H9 (cell line): Measurements from ENCODE around the gene ZNF132. TPM values are rescaled to one million over a fixed set of nuclear protein-coding genes. Genes with fewer than 3 reads are reported as not detected.

ENCODE experiments used
- DNase-seq: peaks from one replicate; pipeline ENCODE4 v3.0.0-alpha.2; 2017
- H2AFZ ChIP-seq: one replicate; pipeline ENCODE4 v1.6.1; 2013; ENCODE audit warnings: mild to moderate bottlenecking, low read length, control low read depth, moderate library complexity
- H2AK5ac ChIP-seq: 2 replicates; pipeline ENCODE4 v1.6.1; 2013; ENCODE audit warnings: low read length, control low read depth, mixed read lengths; ENCODE audit not compliant: insufficient read length
- H2BK120ac ChIP-seq: one replicate; pipeline ENCODE4 v1.6.1; 2013; ENCODE audit warnings: low read depth, mild to moderate bottlenecking, low read length, control low read depth, inconsistent platforms; ENCODE audit not compliant: poor library complexity, severe bottlenecking
- H2BK12ac ChIP-seq: 2 replicates; pipeline ENCODE4 v1.6.1; 2013; ENCODE audit warnings: low read length, control low read depth, mixed read lengths, low read depth; ENCODE audit not compliant: insufficient read length
- H2BK15ac ChIP-seq: 2 replicates; pipeline ENCODE4 v1.6.1; 2013; ENCODE audit warnings: low read depth, low read length, control low read depth
- H2BK20ac ChIP-seq: one replicate; pipeline ENCODE4 v1.6.1; 2013; ENCODE audit warnings: low read depth, mild to moderate bottlenecking, low read length, control low read depth, inconsistent platforms; ENCODE audit not compliant: poor library complexity, severe bottlenecking
- H2BK5ac ChIP-seq: 2 replicates; pipeline ENCODE4 v1.6.1; 2013; ENCODE audit warnings: low read length, control low read depth, mixed read lengths; ENCODE audit not compliant: insufficient read length
- H3K14ac ChIP-seq: 2 replicates; pipeline ENCODE4 v1.6.1; 2013; ENCODE audit warnings: low read length, control low read depth; ENCODE audit not compliant: insufficient read depth
- H3K18ac ChIP-seq: 2 replicates; pipeline ENCODE4 v1.6.1; 2013; ENCODE audit warnings: low read depth, mild to moderate bottlenecking, mixed read lengths, low read length, control low read depth; ENCODE audit not compliant: insufficient read length
- H3K23ac ChIP-seq: 2 replicates; pipeline ENCODE4 v1.6.1; 2013; ENCODE audit warnings: low read length, control low read depth, mixed read lengths, low read depth; ENCODE audit not compliant: insufficient read length
- H3K23me2 ChIP-seq: 2 replicates; pipeline ENCODE4 v1.6.1; 2013; ENCODE audit warnings: low read depth, mild to moderate bottlenecking, mixed read lengths, low read length, control low read depth; ENCODE audit not compliant: insufficient read length, poor library complexity, severe bottlenecking
- H3K27ac ChIP-seq: 2 replicates; pipeline ENCODE4 v1.5.1; 2013; ENCODE audit warnings: low read length, control low read depth, mixed read lengths, low read depth; ENCODE audit not compliant: insufficient read length
- H3K27me3 ChIP-seq: 2 replicates; pipeline ENCODE4 v1.6.1; 2013; ENCODE audit warnings: low read length, control low read depth, inconsistent platforms; ENCODE audit not compliant: insufficient read depth
- H3K4ac ChIP-seq: 2 replicates; pipeline ENCODE4 v1.6.1; 2013; ENCODE audit warnings: low read depth, mild to moderate bottlenecking, control low read depth, inconsistent platforms, low read length, moderate library complexity
- H3K4me1 ChIP-seq: 2 replicates; pipeline ENCODE4 v1.6.1; 2013; ENCODE audit warnings: low read length, control low read depth, inconsistent platforms; ENCODE audit not compliant: insufficient read depth
- H3K4me2 ChIP-seq: 2 replicates; pipeline ENCODE4 v1.6.1; 2013; ENCODE audit warnings: low read length, control low read depth, mixed read lengths; ENCODE audit not compliant: insufficient read length, insufficient read depth
- H3K56ac ChIP-seq: 2 replicates; pipeline ENCODE4 v1.6.1; 2013; ENCODE audit warnings: low read depth, mild to moderate bottlenecking, mixed read lengths, low read length, control low read depth; ENCODE audit not compliant: insufficient read length
- H3K79me1 ChIP-seq: 2 replicates; pipeline ENCODE4 v1.6.1; 2013; ENCODE audit warnings: low read depth, mild to moderate bottlenecking, moderate library complexity, low read length, control low read depth, inconsistent platforms; ENCODE audit not compliant: insufficient read depth, poor library complexity, severe bottlenecking
- H3K79me2 ChIP-seq: 2 replicates; pipeline ENCODE4 v1.6.1; 2013; ENCODE audit warnings: low read length, control low read depth, inconsistent platforms; ENCODE audit not compliant: insufficient read depth
- H3K9ac ChIP-seq: 2 replicates; pipeline ENCODE4 v1.6.1; 2013; ENCODE audit warnings: low read length, control low read depth, mixed read lengths; ENCODE audit not compliant: insufficient read length; ENCODE audit errors: extremely low read depth
- H3K9me3 ChIP-seq: one replicate; pipeline ENCODE4 v1.6.1; 2013; ENCODE audit warnings: low read depth, low read length, inconsistent platforms; ENCODE audit not compliant: control insufficient read depth
- H3T11ph ChIP-seq: one replicate; pipeline ENCODE4 v1.6.1; 2013; ENCODE audit warnings: mild to moderate bottlenecking, low read length, control low read depth, inconsistent platforms
- H4K20me1 ChIP-seq: one replicate; pipeline ENCODE4 v1.6.1; 2013; ENCODE audit not compliant: control insufficient read depth, insufficient read length, insufficient read depth
- H4K5ac ChIP-seq: 2 replicates; pipeline ENCODE4 v1.6.1; 2013; ENCODE audit warnings: low read depth, mild to moderate bottlenecking, mixed read lengths, low read length, control low read depth; ENCODE audit not compliant: insufficient read length
- H4K8ac ChIP-seq: replicated peaks from 2 replicates; pipeline ENCODE4 v1.6.1; 2013; ENCODE audit warnings: low read length, control low read depth, mixed read lengths, low read depth; ENCODE audit not compliant: insufficient read length
- H4K91ac ChIP-seq: 2 replicates; pipeline ENCODE4 v1.6.1; 2013; ENCODE audit warnings: low read depth, mild to moderate bottlenecking, moderate library complexity, mixed read lengths, low read length, control low read depth; ENCODE audit not compliant: insufficient read length
- H3K27ac Mint-ChIP-seq, 3 experiments: 2 replicates in 2 of 3; 3 replicates in 1 of 3; pipeline ENCODE4 v1.8.0; 2020 to 2021; ENCODE audit warnings: mixed read lengths in 3 of 3, mild to moderate bottlenecking in 1 of 3, moderate library complexity in 1 of 3
- H3K27me3 Mint-ChIP-seq: 2 replicates; pipeline ENCODE4 v1.8.0; 2021; ENCODE audit warnings: low read depth, mild to moderate bottlenecking, moderate library complexity, mixed read lengths
- H3K36me3 Mint-ChIP-seq, 3 experiments: 2 replicates in 2 of 3; 3 replicates in 1 of 3; pipeline ENCODE4 v1.8.0; 2020 to 2021; ENCODE audit warnings: low read depth in 3 of 3, mixed read lengths in 3 of 3; ENCODE audit not compliant: insufficient read depth in 1 of 3
- H3K4me1 Mint-ChIP-seq, 2 experiments: 2 replicates each; pipeline ENCODE4 v1.8.0; 2020; ENCODE audit warnings: mixed read lengths in 2 of 2
- H3K4me3 Mint-ChIP-seq, 2 experiments: 2 replicates in 1 of 2; 3 replicates in 1 of 2; pipeline ENCODE4 v1.8.0; 2020 to 2021; ENCODE audit warnings: mild to moderate bottlenecking in 2 of 2, mixed read lengths in 2 of 2, moderate library complexity in 1 of 2
- H3K9me3 Mint-ChIP-seq, 2 experiments: 2 replicates in 1 of 2; 3 replicates in 1 of 2; pipeline ENCODE4 v1.8.0; 2020; ENCODE audit warnings: mild to moderate bottlenecking in 2 of 2, mixed read lengths in 2 of 2, moderate library complexity in 1 of 2
- CTCF ChIP-seq: fragments of 200-600 bp; sonication (generic); conservative IDR thresholded peaks from 3 replicates; pipeline ENCODE4 v1.8.0; 2021; ENCODE audit warnings: antibody characterized with exemption, mild to moderate bottlenecking
- WGBS: extraction: QIAGEN DNeasy Blood & Tissue Kit; methylation state at CpG from one replicate; pipeline ENCODE4 v1.1.7; 2013; ENCODE audit warnings: missing lambda C conversion rate, low lambda C conversion rate, mixed read lengths; ENCODE audit not compliant: insufficient read length; ENCODE audit errors: extremely low coverage; 5-methylcytosine and 5-hydroxymethylcytosine counted together
- total RNA-seq: library from RNA; stranded (reverse); gene quantifications from 2 replicates; pipeline ENCODE4 v1.2.1, GENCODE V29; 2021

Gene ZNF132
- total RNA-seq, 1 experiment from 2014 or later, result 0.24 TPM

- peaks cover 9% of the 10 kb centered on the region for H3K27me3 Mint-ChIP-seq
- WGBS, result no CpG with 5 or more reads among the region's 92 CpGs
- Histone ChIP-seq H3K56ac (no peak within 1 kb of the TSS), H2BK120ac (no peak within 1 kb of the TSS), H3K23me2 (no peaks in the 10 kb centered on the region), H4K5ac (no peak within 1 kb of the TSS), H2AK5ac (no peak within 1 kb of the TSS), H3K79me1 (no peaks in the 10 kb centered on the region), H3K27me3 (no peaks in the 10 kb centered on the region), H3T11ph (no peak within 1 kb of the TSS), H4K8ac (no peak within 1 kb of the TSS), H2AFZ (peak within 1 kb of the TSS; percentile 70), H2BK12ac (no peak within 1 kb of the TSS), H3K27ac (no peak within 1 kb of the TSS), H3K14ac (no peak within 1 kb of the TSS), H4K91ac (no peak within 1 kb of the TSS), H3K4ac (no peak within 1 kb of the TSS), H3K18ac (no peak within 1 kb of the TSS), H2BK5ac (no peak within 1 kb of the TSS), H2BK20ac (no peak within 1 kb of the TSS), H3K4me1 (no peaks in the 10 kb centered on the region), H4K20me1 (no peaks in the 10 kb centered on the region), H3K9ac (no peak within 1 kb of the TSS), H3K4me2 (peak within 1 kb of the TSS; percentile 73), H3K9me3 (no peaks in the 10 kb centered on the region), H3K79me2 (no peaks in the 10 kb centered on the region), H3K23ac (no peak within 1 kb of the TSS), H2BK15ac (no peak within 1 kb of the TSS)
- peaks cover 10 to 14% of the 10 kb centered on the region in 2 experiments for H3K4me1 Mint-ChIP-seq
- TF ChIP-seq CTCF, result no peak
- H3K4me3 Mint-ChIP-seq, result peak within 1 kb of the TSS; percentile 79 to 84
- DNase-seq, result peak; percentile 98
- no peak within 1 kb of the TSS; a peak in 1 of 7 replicates for H3K27ac Mint-ChIP-seq
- H3K9me3 Mint-ChIP-seq, result no peaks in the 10 kb centered on the region; a peak in 1 of 5 replicates
- peaks cover under 1 to 7% (median 2%) of the 10 kb centered on the region in 3 experiments; a peak in 4 of 7 replicates for H3K36me3 Mint-ChIP-seq
Measured at GRCh38 chr19:58466760-58467589, 27.0 kb upstream of the ZNF132 start, which contains the start of gene ZNF324. Gene ZNF324, plus strand, starts transcription at chr19:58467080. Its CDS starts 2,106 bp downstream, at chr19:58469186.
